K562 (cell line): ENCODE measurements around the gene LRP2. TPM values are rescaled to one million over a fixed set of nuclear protein-coding genes. Genes with fewer than 3 reads are reported as not detected.

Source experiments
- ATF1 ChIP-seq, 2 experiments: fragments of 450-650 bp in 1 of 2; IDR thresholded peaks; 2 replicates each; pipeline ENCODE4 v1.6.1; 2016; ENCODE audit warnings: missing compliant biosample characterization in 1 of 2, missing genetic modification characterization in 1 of 2
- BRD4 ChIP-seq: fragments of 200-600 bp; sonication (generic); IDR thresholded peaks from 2 replicates; pipeline ENCODE4 v1.6.1; 2017; ENCODE audit warnings: inconsistent platforms
- CTCF ChIP-seq, 3 experiments: IDR thresholded peaks in 2 of 3; conservative IDR thresholded peaks in 1 of 3; 2 replicates each; pipeline ENCODE4 v1.5.1; 2011 to 2012; ENCODE audit warnings: low read length in 3 of 3, mild to moderate bottlenecking in 3 of 3, control low read depth in 2 of 3, improper control_type of control experiment in 1 of 3, inconsistent platforms in 1 of 3, low read depth in 1 of 3, mixed read lengths in 1 of 3, moderate library complexity in 1 of 3; ENCODE audit not compliant: insufficient read depth in 2 of 3
- DEAF1 ChIP-seq: fragments of 450-650 bp; formaldehyde crosslinking; IDR thresholded peaks from 2 replicates; pipeline ENCODE4 v1.4.0; 2020; ENCODE audit warnings: mild to moderate bottlenecking, moderate library complexity
- ESRRA ChIP-seq: fragments of 450-650 bp; IDR thresholded peaks from 2 replicates; pipeline ENCODE4 v1.6.1; 2014; ENCODE audit warnings: low read depth, mild to moderate bottlenecking, moderate library complexity, borderline replicate concordance
- HMBOX1 ChIP-seq: sonication (generic); IDR thresholded peaks from 2 replicates; pipeline ENCODE4 v1.6.1; 2016
- JUND ChIP-seq, 2 experiments: IDR thresholded peaks; 2 replicates in 1 of 2; 3 replicates in 1 of 2; pipeline ENCODE4 v1.6.1; 2011; ENCODE audit warnings: borderline replicate concordance in 2 of 2, low read depth in 2 of 2, low read length in 2 of 2, improper control_type of control experiment in 1 of 2, missing biosample characterization in 1 of 2, missing genetic modification characterization in 1 of 2, missing genetic modification reagents in 1 of 2
- KLF16 ChIP-seq: IDR thresholded peaks from 2 replicates; pipeline ENCODE4 v1.6.1; 2016; ENCODE audit warnings: antibody characterized with exemption
- MCM3 ChIP-seq: fragments of 450-650 bp; IDR thresholded peaks from 2 replicates; pipeline ENCODE4 v1.6.1; 2016
- MYNN ChIP-seq, 2 experiments: sonication (generic); formaldehyde crosslinking in 1 of 2; IDR thresholded peaks; 2 replicates each; pipeline versions ENCODE4 v1.5.0 to v1.6.1; 2016 to 2020; ENCODE audit warnings: antibody characterized with exemption in 1 of 2, missing genetic modification reagents in 1 of 2
- PBX2 ChIP-seq, 2 experiments: IDR thresholded peaks in 1 of 2; conservative IDR thresholded peaks in 1 of 2; 2 replicates each; pipeline ENCODE4 v1.6.1; 2016; ENCODE audit warnings: low read depth in 2 of 2, mild to moderate bottlenecking in 1 of 2, missing compliant biosample characterization in 1 of 2, missing genetic modification characterization in 1 of 2, moderate library complexity in 1 of 2
- PHF21A ChIP-seq: fragments of 450-650 bp; IDR thresholded peaks from 2 replicates; pipeline ENCODE4 v1.6.1; 2017; ENCODE audit warnings: low read depth, borderline replicate concordance
- RAD51 ChIP-seq: fragments of 450-650 bp; IDR thresholded peaks from 2 replicates; pipeline ENCODE4 v1.7.1; 2016; ENCODE audit warnings: low read depth, mild to moderate bottlenecking, borderline replicate concordance
- SAFB ChIP-seq: fragments of 200-400 bp; formaldehyde crosslinking; IDR thresholded peaks from 2 replicates; pipeline ENCODE4 v1.6.1; 2017; ENCODE audit warnings: low read depth, low read length, borderline replicate concordance
- SIX5 ChIP-seq, 2 experiments: IDR thresholded peaks; 2 replicates each; pipeline ENCODE4 v1.6.1; 2011; ENCODE audit warnings: low read length in 2 of 2, borderline replicate concordance in 1 of 2, low read depth in 1 of 2, mild to moderate bottlenecking in 1 of 2, moderate library complexity in 1 of 2; ENCODE audit not compliant: insufficient read depth in 1 of 2
- SRF ChIP-seq, 2 experiments: fragments of 250-450, 450-650 bp in 1 of 2; sonication (Bioruptor Pico) in 1 of 2; sonication (generic) in 1 of 2; formaldehyde crosslinking; IDR thresholded peaks; 2 replicates each; pipeline versions ENCODE4 v1.5.0 to v1.5.1; 2020 to 2022; ENCODE audit warnings: mild to moderate bottlenecking in 1 of 2, missing genetic modification reagents in 1 of 2
- ZBTB43 ChIP-seq: sonication (generic); formaldehyde crosslinking; IDR thresholded peaks from 2 replicates; pipeline ENCODE4 v1.8.0; 2023; ENCODE audit warnings: mild to moderate bottlenecking, missing genetic modification reagents
- polyA plus RNA-seq, 8 experiments: library from polyadenylated mRNA; depleted of rRNA in 4 of 8; stranded (reverse) in 5 of 8; unstranded in 3 of 8; fragments of >200 nt; fragmentation: Nextera tagmentation in 2 of 8; fragmentation: Illumina TruSeq in 1 of 8; extraction: Ambion mirVana in 2 of 8; extraction: Trizol in 1 of 8; gene quantifications; 2 replicates each; pipeline versions ENCODE4 v1.2.1 to v1.2.3, GENCODE V29; 2011 to 2014; ENCODE audit warnings: inconsistent platforms in 1 of 8, missing spikeins in 1 of 8
- total RNA-seq, 7 experiments: library from RNA; depleted of rRNA in 6 of 7; stranded (reverse); fragments of >200 nt in 6 of 7; fragmentation: Illumina TruSeq in 2 of 7; extraction: Trizol in 2 of 7; gene quantifications; 2 replicates each; pipeline versions ENCODE4 v1.2.1 to v1.2.3, GENCODE V29; 2011 to 2021; ENCODE audit warnings: low replicate concordance in 1 of 7

The LRP2 gene
- total and polyA plus RNA-seq, 9 of the 15 experiments (the other 6 are each of a cell fraction or from before 2014, with no cell fraction given): 0.04 to 0.18 (median 0.11) TPM; not detected in 1

- TF ChIP-seq DEAF1 (peak; percentile 72), SRF (CRISPR knock-in tag; IDR thresholded peaks at IDR 0.05) (peak in 1 of 2 experiments; percentile 29; a peak in 1 of 4 replicates), ESRRA (no peak), SAFB (no peak), PHF21A (0 out of 2 replicates have a peak, but pooled peaks have one; percentile 39), ATF1 (CRISPR knock-in tag; IDR thresholded peaks at IDR 0.05) (no peak), ATF1 (tag; IDR thresholded peaks at IDR 0.05) (no peak), PBX2 (CRISPR knock-in tag; IDR thresholded peaks at IDR 0.05; ENCODE audit: low read depth) (no peak), PBX2 (tag; conservative IDR thresholded peaks at IDR 0.05; ENCODE audit: low read depth) (no peak), HMBOX1 (peak; percentile 63), JUND (IDR thresholded peaks at IDR 0.05; ENCODE audit: borderline replicate concordance, low read depth, low read length) (peak; percentile 72; the same call in 1 of the 2 replicates), JUND (tag; IDR thresholded peaks at IDR 0.05; ENCODE audit: borderline replicate concordance, low read depth, low read length) (peak; percentile 51; the same call in 1 of the 3 replicates), CTCF (IDR thresholded peaks at IDR 0.05 in 2 of 3, conservative IDR thresholded peaks at IDR 0.05 in 1 of 3; ENCODE audit: insufficient read depth in 2 of 3, low read depth in 1 of 3, low read length in 3 of 3) (peak; percentile 86 to 95 (median 88)), SIX5 (IDR thresholded peaks at IDR 0.05; ENCODE audit: borderline replicate concordance in 1 of 2, insufficient read depth in 1 of 2, low read depth in 1 of 2, low read length in 2 of 2) (no peak), BRD4 (no peak), MCM3 (no peak), KLF16 (0 out of 2 replicates have a peak, but pooled peaks have one; percentile 41), RAD51 (no peak), ZBTB43 (no peak), MYNN (IDR thresholded peaks at IDR 0.05) (no peak), MYNN (CRISPR knock-in tag; IDR thresholded peaks at IDR 0.05) (no peak)
Measured at GRCh38 chr2:169141713-169142352, 220.5 kb downstream of the LRP2 start (continued).
